NCI-H2196 treated with DMSO at 0.1 percent for 48 hours (cell line): ENCODE measurements around the gene DERL3.
"Not testable (repeated sequence)": the region's sequence is repeated elsewhere in the genome, so short reads cannot be mapped to it uniquely, and the experiment has no call there.

ENCODE experiments used
- DNase-seq: peaks from one replicate; lab custom pipeline; 2025; ENCODE audit not compliant: unreplicated experiment; lab: John Stamatoyannopoulos, UW

DERL3 gene

DNA sequence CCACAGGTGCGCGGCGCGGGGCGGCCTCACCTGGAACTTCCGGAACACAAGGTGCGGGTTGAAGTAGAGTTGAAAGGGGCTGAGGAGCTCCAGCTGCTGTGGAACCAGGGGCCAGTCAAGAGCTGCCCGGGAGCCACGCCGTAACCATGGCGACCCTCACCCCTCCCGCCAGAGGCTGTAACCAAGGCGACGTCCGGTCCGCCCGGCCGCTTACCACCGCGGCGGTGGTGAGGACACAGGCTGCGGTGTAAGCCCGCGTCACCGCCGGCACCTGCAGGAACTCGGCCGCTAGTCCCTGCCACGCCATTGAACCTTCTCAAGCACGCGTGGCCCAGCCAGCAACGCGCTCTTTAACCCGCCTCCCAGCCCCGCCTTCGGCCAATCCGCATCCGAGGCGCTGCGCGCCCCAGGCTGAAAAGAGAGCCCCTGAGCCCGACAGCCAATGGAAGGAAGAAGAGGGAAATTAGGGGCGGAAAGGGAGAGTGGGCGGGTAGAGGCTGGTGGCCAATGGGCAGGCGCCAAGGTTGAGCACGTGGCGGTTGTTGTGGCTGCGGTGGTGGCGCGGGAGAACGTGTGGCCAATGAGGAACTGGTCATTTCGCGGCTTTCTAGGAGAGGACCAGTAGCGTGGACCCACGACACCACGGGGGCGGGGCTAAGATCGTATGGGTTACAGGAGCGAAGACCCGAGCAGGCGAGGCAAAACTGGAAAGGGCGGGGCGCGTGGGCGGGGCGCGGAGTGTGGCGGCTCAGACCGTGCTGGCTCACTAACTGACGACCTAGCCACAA, at the start of gene DERL3:
Gene DERL3, minus strand, starts transcription at position 326 of the 788 bp plus-strand sequence. Its CDS starts 19 bp downstream, at position 307.
- peak; percentile 90 for DNase-seq

DNA sequence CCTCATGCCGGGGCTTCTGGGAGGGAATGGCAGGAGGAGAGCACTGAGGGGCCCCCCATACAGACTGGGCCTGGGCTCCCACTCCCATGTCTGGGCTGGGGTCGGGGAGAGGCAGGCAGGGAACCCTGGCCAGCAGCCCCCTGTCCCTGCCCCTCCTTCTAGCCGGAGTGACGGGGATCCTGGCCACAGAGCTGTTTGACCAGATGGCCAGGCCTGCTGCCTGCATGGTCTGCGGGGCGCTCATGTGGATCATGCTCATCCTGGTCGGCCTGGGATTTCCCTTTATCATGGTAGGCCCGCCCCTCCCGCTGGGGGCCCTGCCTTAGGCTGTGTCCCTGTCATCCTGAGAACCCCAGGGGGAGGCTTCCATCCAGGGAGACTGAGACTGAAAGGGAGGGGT, 45.3 kb upstream of the DERL3 start:
- DNase-seq: no peak

DNA sequence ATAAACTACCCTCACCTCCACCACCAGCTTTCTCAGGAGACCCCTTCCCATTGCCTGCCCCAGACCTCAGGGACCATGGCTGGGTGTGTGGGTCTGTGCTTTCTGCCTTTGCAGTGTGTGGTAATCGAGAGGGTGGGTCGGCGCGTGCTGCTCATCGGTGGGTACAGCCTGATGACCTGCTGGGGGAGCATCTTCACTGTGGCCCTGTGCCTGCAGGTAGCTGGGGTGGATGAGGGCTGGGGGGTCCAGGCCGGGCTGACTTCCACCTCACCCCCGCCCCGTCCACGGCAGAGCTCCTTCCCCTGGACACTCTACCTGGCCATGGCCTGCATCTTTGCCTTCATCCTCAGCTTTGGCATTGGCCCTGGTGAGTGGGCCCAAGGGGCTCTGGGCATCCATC, 44.9 kb upstream of the DERL3 start:
- DNase-seq: no peak

- DNase-seq: no peak
Observed at GRCh38 chr22:23882370-23882769, 43.6 kb upstream of the DERL3 start.

DNA sequence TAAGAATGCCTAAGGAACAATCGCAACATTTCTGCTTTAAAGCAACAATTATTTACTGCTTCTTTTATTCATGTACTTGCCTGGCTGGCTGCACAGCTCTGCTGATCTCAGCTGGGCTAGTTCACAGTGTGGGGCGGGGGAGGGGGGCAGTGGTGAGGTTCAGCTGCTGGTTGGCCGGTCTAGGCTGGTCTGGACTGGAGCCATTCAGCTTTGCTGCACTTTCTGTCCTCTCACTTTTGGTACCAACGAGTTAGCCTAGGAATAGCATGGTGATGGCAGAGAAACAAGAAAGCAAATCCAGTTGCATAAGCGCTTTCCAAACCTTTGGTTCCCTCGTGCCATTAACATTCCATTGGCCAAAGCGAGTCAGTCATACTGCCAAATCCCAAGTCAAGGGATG, 39.4 kb upstream of the DERL3 start:
- DNase-seq: no peak

- no peak for DNase-seq
Observed at GRCh38 chr22:23877566-23877965, 38.8 kb upstream of the DERL3 start.

DNA sequence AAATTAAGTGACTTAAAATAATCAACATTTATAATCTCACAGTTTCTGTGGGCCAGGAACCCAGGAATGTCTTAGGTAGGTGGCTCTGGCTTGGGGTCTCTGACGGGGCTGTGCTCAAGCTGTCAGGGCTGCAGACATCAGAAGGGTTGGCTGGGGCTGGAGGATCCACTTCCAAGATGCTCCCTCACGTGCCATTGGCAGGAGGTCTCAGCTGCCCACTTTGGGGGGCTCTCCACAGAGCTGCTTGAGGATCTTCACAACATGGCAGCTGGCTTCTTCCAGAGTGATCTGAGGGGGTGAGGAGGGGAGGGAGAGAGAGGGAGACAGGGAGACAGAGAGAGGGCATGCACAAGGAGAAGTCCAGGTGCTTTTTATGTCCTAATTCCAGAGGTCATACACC, 37.0 kb upstream of the DERL3 start:
- DNase-seq: no peak

- no peak for DNase-seq
Observed at GRCh38 chr22:23874871-23875270, 36.1 kb upstream of the DERL3 start.

- DNase-seq: no peak
Observed at GRCh38 chr22:23868580-23868979, 29.8 kb upstream of the DERL3 start.

DNA sequence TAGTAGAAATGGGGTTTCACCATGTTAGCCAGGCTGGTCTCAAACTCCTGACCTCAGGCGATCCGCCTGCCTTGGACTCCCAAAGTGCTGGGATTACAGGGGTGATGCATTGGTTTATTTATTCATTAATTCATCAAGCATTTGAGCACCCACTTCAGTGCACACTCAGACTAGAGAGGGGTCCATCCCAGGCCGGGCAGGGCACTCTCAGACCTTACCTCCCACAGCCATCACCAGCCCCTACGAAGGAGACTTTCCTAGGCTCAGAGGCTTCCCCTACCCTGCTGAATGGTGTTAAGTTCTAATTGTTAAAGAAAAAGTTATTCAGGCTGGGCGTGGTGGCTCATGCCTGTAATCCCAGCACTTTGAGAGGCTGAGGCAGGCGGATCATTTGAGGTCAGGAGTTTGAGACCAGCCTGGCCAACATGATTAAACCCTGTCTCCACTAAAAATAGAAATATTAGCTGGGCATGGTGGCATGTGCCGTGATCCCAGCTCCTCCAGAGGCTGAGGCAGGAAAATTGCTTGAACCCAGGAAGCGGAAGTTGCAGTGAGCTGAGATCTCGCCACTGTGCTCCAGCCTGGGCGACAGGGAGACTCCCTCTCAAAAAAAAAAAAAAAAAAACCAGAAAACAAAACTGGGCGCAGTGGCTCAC, 25.8 kb upstream of the DERL3 start:
- DNase-seq: not testable (repeated sequence)

GRCh38 chr22:23862103-23862502, 23.3 kb upstream of the DERL3 start:
- DNase-seq: peak; percentile 15

GRCh38 chr22:23860187-23860586, 21.4 kb upstream of the DERL3 start:
- not testable (repeated sequence) for DNase-seq

DNA sequence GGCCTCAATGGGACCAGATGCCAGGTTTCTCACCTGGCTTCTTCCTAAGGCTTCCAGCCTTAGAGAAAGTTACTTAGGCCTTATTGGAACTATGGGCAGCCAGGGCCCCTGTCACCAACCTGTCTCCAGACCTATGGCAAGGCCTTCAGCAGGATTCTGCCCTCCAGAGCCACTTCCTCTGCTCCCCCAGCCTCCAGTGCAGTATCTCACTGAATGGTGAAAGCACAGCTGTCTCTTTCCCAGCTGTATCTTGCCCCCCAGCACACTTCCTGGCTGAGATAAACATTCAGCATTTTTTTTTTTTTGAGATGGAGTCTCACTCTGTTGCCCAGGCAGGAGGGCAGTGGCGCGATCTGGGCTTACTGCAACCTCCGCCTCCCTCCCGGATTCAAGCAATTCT, 20.4 kb upstream of the DERL3 start:
- no peak for DNase-seq

- no peak for DNase-seq
Observed at GRCh38 chr22:23858484-23858815, 19.6 kb upstream of the DERL3 start.

GRCh38 chr22:23857606-23858483, 19.0 kb upstream of the DERL3 start, which contains the start of gene SLC2A11:
SLC2A11 (plus strand) TSS chr22:23857875; CDS start chr22:23858000, 125 bp downstream.
- peak; percentile 82 for DNase-seq

- no peak for DNase-seq
Observed at GRCh38 chr22:23856721-23857605, 18.2 kb upstream of the DERL3 start.

GRCh38 chr22:23850136-23850611, 11.4 kb upstream of the DERL3 start:
- DNase-seq: no peak

DNA sequence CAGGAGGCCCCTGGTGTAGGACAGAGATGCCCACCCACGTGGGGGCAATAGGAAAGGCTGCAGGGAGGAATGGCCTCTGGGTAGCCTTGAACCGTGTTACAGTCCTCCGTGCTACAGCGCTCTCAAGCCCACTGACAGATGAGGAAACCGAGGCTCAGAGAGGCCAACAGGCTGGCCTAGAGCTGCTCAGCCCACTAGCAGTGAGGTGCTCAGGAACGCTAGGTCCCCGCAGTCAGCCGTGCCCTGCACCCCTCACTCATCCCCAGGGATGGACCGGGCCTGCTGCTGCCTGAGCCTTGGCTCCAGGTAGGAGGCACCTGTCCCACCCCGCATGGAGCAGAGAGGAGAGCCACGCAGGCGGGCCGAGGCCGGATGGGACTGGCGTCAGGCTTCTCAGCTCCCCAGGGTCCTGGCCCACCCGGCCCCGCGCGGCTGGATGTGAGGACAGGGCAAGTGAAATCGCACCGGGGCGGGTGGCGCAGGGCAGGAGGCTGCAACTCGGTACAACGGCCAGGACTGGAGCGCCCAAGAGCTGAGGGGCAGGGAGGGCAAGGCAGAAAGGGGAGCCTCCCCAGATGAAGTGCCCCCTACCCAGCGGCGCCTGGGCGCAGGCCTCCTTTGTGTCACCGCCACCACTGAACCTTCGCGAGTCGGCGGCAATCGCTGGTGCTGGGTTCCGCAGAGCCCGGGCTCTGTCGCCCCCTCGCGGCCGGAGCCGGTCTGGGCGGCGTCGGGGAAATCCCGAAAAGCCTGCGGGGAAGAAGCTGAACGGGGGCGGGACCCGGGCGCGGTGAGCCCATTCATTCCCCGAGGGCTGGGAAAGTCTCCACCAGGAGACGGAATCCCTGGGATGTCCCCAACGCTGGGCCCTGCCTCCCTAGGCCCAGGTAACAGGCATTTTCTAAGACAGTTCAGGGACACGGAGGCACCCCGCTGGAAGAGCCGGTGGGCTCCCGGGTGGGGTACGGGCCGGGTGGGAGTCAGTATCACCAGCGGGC, 10.5 kb upstream of the DERL3 start:
- peak; percentile 17 for DNase-seq
